HepG2 (cell line): ENCODE results near the gene ABCB8. TPM values are rescaled to one million over a fixed set of nuclear protein-coding genes. Genes with fewer than 3 reads are reported as not detected.

Source experiments
- CHD2 ChIP-seq: IDR thresholded peaks from 2 replicates; pipeline ENCODE4 v1.6.1; 2011; ENCODE audit warnings: low read depth, low read length, improper control_type of control experiment
- HDAC1 ChIP-seq: sonication (generic); formaldehyde crosslinking; IDR thresholded peaks from 2 replicates; pipeline ENCODE4 v1.5.1; 2020; ENCODE audit warnings: mild to moderate bottlenecking, missing genetic modification reagents
- HNRNPH1 ChIP-seq: fragments of 200-400 bp; formaldehyde crosslinking; optimal IDR thresholded peaks from 2 replicates; pipeline ENCODE3; 2017; ENCODE audit warnings: mild to moderate bottlenecking, low read depth, low read length
- HNRNPL ChIP-seq: fragments of 200-400 bp; formaldehyde crosslinking; IDR thresholded peaks from 2 replicates; pipeline ENCODE4 v1.6.1; 2017; ENCODE audit warnings: mild to moderate bottlenecking, low read depth, low read length
- KLF15 ChIP-seq: sonication (generic); formaldehyde crosslinking; IDR thresholded peaks from 2 replicates; pipeline ENCODE4 v1.8.1; 2023; ENCODE audit warnings: borderline replicate concordance, mild to moderate bottlenecking, inconsistent platforms, missing genetic modification reagents, mixed read lengths
- MTA3 ChIP-seq: sonication (generic); formaldehyde crosslinking; IDR thresholded peaks from 2 replicates; pipeline ENCODE4 v1.4.0; 2020; ENCODE audit warnings: missing genetic modification reagents
- NAIF1 ChIP-seq: sonication (generic); formaldehyde crosslinking; IDR thresholded peaks from 2 replicates; pipeline ENCODE4 v1.5.0; 2020; ENCODE audit warnings: mild to moderate bottlenecking, missing genetic modification reagents, borderline replicate concordance
- NBN ChIP-seq: fragments of 450-650 bp; conservative IDR thresholded peaks from 2 replicates; pipeline ENCODE4 v1.6.1; 2017
- PCBP1 ChIP-seq: fragments of 200-400 bp; formaldehyde crosslinking; IDR thresholded peaks from 2 replicates; pipeline ENCODE4 v1.6.1; 2017; ENCODE audit warnings: mild to moderate bottlenecking, low read depth, low read length, borderline replicate concordance
- ZBTB3 ChIP-seq: sonication (generic); formaldehyde crosslinking; IDR thresholded peaks from 2 replicates; pipeline ENCODE4 v1.4.0; 2020; ENCODE audit warnings: low read depth, mild to moderate bottlenecking, moderate library complexity, missing genetic modification reagents, borderline replicate concordance
- ZFAT ChIP-seq: sonication (generic); formaldehyde crosslinking; conservative IDR thresholded peaks from 2 replicates; pipeline ENCODE4 v1.8.1; 2023; ENCODE audit warnings: missing genetic modification reagents, inconsistent platforms
- ZNF101 ChIP-seq: sonication (generic); formaldehyde crosslinking; IDR thresholded peaks from 2 replicates; pipeline ENCODE4 v1.4.0; 2020; ENCODE audit warnings: mild to moderate bottlenecking, low read depth, missing genetic modification reagents, borderline replicate concordance
- ZNF143 ChIP-seq: sonication (generic); formaldehyde crosslinking; IDR thresholded peaks from 2 replicates; pipeline ENCODE4 v1.4.0; 2020; ENCODE audit warnings: missing genetic modification reagents
- ZNF446 ChIP-seq: sonication (generic); formaldehyde crosslinking; IDR thresholded peaks from 2 replicates; pipeline ENCODE4 v1.5.0; 2020; ENCODE audit warnings: mild to moderate bottlenecking, missing genetic modification reagents
- ZNF570 ChIP-seq: sonication (generic); formaldehyde crosslinking; IDR thresholded peaks from 2 replicates; pipeline ENCODE4 v1.4.0; 2020; ENCODE audit warnings: mild to moderate bottlenecking, missing genetic modification reagents, borderline replicate concordance
- ZNF589 ChIP-seq: sonication (generic); formaldehyde crosslinking; conservative IDR thresholded peaks from 2 replicates; pipeline ENCODE4 v1.8.0; 2022; ENCODE audit warnings: mild to moderate bottlenecking, moderate library complexity, missing genetic modification reagents
- ZNF616 ChIP-seq: sonication (generic); formaldehyde crosslinking; IDR thresholded peaks from 2 replicates; pipeline ENCODE4 v1.5.0; 2020; ENCODE audit warnings: low read depth, mild to moderate bottlenecking, missing genetic modification reagents
- ZNF709 ChIP-seq: sonication (generic); formaldehyde crosslinking; IDR thresholded peaks from 2 replicates; pipeline ENCODE4 v1.5.0; 2020; ENCODE audit warnings: mild to moderate bottlenecking, missing genetic modification reagents
- ZNF768 ChIP-seq: sonication (generic); formaldehyde crosslinking; IDR thresholded peaks from 2 replicates; pipeline ENCODE4 v1.4.0; 2020; ENCODE audit warnings: missing genetic modification reagents
- ZSCAN21 ChIP-seq: sonication (generic); formaldehyde crosslinking; IDR thresholded peaks from 2 replicates; pipeline ENCODE4 v1.8.0; 2022; ENCODE audit warnings: mild to moderate bottlenecking, missing genetic modification reagents, moderate library complexity, borderline replicate concordance
- polyA plus RNA-seq, 8 experiments: library from polyadenylated mRNA; depleted of rRNA in 3 of 8; stranded (reverse) in 7 of 8; unstranded in 1 of 8; fragments of >200 nt; fragmentation: Illumina TruSeq in 4 of 8; extraction: Trizol in 4 of 8; gene quantifications; 2 replicates each; pipeline versions ENCODE4 v1.2.1 to v1.2.3, GENCODE V29; 2011 to 2016; ENCODE audit warnings: low read depth in 4 of 8, missing spikeins in 1 of 8, mixed read lengths in 1 of 8; ENCODE audit not compliant: insufficient read depth in 1 of 8
- total RNA-seq, 5 experiments: library from RNA; depleted of rRNA; stranded (reverse); fragments of >200 nt; fragmentation: Illumina TruSeq; extraction: Trizol; gene quantifications; 2 replicates each; pipeline ENCODE4 v1.2.3, GENCODE V29; 2016; ENCODE audit warnings: low read depth in 1 of 5
- TF ChIP-seq, protein P1 (sequence below): sonication (generic); formaldehyde crosslinking; IDR thresholded peaks from 2 replicates; pipeline ENCODE4 v1.4.0; 2020; ENCODE audit warnings: mild to moderate bottlenecking, missing genetic modification reagents
- TF ChIP-seq, protein P2 (sequence below): sonication (generic); formaldehyde crosslinking; IDR thresholded peaks from 2 replicates; pipeline ENCODE4 v1.5.0; 2020; ENCODE audit warnings: mild to moderate bottlenecking, missing genetic modification reagents, moderate library complexity
- TF ChIP-seq, protein P3 (sequence below): IDR thresholded peaks from 2 replicates; pipeline ENCODE4 v1.6.1; 2012; ENCODE audit warnings: low read length, improper control_type of control experiment

ABCB8 gene
- total and polyA plus RNA-seq, 2 of the 13 experiments (the other 11 are each of a cell fraction or from before 2014, with no cell fraction given): 6.6 to 16.7 TPM

DNA sequence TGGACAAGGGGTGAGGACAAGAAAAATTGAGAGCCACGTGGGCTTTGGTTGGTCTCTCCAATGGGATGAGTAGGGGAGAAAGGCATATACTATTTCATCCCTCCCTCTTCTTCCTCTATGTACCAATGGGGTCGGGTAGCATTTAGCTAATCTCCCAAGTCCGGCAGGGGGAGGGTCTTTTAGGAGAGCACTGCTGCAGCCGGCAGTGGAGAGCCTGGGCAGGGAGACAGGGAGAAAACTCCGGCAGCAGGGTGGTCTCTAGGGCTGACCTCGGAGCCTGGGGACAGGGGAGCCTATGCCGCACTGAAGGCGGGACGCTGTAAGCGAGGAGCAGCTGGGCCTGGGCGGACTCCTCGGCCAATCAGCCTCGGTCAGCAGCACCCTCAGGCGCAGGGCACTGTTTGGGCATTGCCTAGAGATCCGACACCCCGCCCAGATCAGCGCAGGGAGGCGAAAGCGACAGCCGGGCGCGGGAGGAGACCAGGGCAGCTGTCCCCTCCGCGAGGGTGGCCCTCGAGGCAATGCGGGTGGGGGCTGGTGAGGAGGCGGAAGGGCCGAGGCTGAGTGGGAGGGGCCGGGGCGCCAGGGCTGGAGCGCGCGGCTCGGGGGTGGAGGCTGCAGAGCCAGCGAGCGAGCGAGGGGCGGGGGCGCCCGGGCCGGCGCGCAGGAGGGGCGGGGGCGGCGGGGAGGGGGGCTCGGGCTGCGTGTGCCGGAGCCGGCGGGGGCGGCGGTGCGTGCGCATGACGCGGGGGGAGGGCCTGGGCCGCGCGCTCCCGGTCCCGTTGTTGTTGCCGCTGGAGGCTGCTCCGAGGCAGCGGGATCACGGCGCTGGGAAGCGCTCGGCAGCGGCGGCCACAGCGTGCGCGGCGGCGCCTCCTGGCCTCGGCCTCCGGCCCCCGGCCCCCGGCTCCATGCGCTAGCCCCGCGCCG, 57.7 kb downstream of the ABCB8 start, which contains the start of gene AGAP3 (continued):
- TF ChIP-seq PCBP1 (no peak), ZFAT (CRISPR knock-in tag) (no peak), NAIF1 (CRISPR knock-in tag) (no peak), ZNF709 (CRISPR knock-in tag) (no peak), ZNF143 (CRISPR knock-in tag) (peak; percentile 49; the same call in 1 of the 2 replicates), ZBTB3 (CRISPR knock-in tag) (no peak), HNRNPH1 (no peak), ZNF768 (CRISPR knock-in tag) (peak; percentile 44; the same call in 1 of the 2 replicates), ZNF616 (CRISPR knock-in tag) (no peak), CHD2 (no peak), HDAC1 (CRISPR knock-in tag) (peak; percentile 68; the same call in 1 of the 2 replicates), ZSCAN21 (CRISPR knock-in tag) (peak; percentile 83), MTA3 (CRISPR knock-in tag) (no peak), ZNF570 (CRISPR knock-in tag) (no peak), ZNF101 (no peak), ZNF589 (CRISPR knock-in tag) (no peak), ZNF446 (no peak), NBN (no peak), HNRNPL (peak; percentile 84; the same call in 1 of the 2 replicates), KLF15 (0 out of 2 replicates have a peak, but pooled peaks have one; percentile 18)
- TF ChIP-seq, protein P1, sequence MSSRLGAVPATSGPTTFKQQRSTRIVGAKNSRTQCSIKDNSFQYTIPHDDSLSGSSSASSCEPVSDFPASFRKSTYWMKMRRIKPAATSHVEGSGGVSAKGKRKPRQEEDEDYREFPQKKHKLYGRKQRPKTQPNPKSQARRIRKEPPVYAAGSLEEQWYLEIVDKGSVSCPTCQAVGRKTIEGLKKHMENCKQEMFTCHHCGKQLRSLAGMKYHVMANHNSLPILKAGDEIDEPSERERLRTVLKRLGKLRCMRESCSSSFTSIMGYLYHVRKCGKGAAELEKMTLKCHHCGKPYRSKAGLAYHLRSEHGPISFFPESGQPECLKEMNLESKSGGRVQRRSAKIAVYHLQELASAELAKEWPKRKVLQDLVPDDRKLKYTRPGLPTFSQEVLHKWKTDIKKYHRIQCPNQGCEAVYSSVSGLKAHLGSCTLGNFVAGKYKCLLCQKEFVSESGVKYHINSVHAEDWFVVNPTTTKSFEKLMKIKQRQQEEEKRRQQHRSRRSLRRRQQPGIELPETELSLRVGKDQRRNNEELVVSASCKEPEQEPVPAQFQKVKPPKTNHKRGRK (CRISPR knock-in tag): no peak
- TF ChIP-seq, protein P2, sequence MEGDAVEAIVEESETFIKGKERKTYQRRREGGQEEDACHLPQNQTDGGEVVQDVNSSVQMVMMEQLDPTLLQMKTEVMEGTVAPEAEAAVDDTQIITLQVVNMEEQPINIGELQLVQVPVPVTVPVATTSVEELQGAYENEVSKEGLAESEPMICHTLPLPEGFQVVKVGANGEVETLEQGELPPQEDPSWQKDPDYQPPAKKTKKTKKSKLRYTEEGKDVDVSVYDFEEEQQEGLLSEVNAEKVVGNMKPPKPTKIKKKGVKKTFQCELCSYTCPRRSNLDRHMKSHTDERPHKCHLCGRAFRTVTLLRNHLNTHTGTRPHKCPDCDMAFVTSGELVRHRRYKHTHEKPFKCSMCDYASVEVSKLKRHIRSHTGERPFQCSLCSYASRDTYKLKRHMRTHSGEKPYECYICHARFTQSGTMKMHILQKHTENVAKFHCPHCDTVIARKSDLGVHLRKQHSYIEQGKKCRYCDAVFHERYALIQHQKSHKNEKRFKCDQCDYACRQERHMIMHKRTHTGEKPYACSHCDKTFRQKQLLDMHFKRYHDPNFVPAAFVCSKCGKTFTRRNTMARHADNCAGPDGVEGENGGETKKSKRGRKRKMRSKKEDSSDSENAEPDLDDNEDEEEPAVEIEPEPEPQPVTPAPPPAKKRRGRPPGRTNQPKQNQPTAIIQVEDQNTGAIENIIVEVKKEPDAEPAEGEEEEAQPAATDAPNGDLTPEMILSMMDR (CRISPR knock-in tag): peak; percentile 15; the same call in 1 of the 2 replicates
- TF ChIP-seq, protein P3, sequence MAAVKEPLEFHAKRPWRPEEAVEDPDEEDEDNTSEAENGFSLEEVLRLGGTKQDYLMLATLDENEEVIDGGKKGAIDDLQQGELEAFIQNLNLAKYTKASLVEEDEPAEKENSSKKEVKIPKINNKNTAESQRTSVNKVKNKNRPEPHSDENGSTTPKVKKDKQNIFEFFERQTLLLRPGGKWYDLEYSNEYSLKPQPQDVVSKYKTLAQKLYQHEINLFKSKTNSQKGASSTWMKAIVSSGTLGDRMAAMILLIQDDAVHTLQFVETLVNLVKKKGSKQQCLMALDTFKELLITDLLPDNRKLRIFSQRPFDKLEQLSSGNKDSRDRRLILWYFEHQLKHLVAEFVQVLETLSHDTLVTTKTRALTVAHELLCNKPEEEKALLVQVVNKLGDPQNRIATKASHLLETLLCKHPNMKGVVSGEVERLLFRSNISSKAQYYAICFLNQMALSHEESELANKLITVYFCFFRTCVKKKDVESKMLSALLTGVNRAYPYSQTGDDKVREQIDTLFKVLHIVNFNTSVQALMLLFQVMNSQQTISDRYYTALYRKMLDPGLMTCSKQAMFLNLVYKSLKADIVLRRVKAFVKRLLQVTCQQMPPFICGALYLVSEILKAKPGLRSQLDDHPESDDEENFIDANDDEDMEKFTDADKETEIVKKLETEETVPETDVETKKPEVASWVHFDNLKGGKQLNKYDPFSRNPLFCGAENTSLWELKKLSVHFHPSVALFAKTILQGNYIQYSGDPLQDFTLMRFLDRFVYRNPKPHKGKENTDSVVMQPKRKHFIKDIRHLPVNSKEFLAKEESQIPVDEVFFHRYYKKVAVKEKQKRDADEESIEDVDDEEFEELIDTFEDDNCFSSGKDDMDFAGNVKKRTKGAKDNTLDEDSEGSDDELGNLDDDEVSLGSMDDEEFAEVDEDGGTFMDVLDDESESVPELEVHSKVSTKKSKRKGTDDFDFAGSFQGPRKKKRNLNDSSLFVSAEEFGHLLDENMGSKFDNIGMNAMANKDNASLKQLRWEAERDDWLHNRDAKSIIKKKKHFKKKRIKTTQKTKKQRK: no peak
